AG04449 (cell line): ENCODE results near the gene LRBA.

Experiments
- CTCF ChIA-PET: fragments of 350-600 bp; formaldehyde crosslinking; extraction: SDS; loops from one replicate; lab custom pipeline; 2021; ENCODE audit warnings: antibody characterized with exemption; lab: Yijun Ruan, JAX
- POLR2A ChIA-PET: fragments of 400-600, 350-600 bp; formaldehyde crosslinking; extraction: SDS; loops from one replicate; lab custom pipeline; 2020; ENCODE audit warnings: antibody characterized with exemption, inconsistent platforms; lab: Yijun Ruan, JAX
- DNase-seq: peaks from one replicate; pipeline ENCODE4 v3.0.0-alpha.2; 2010; ENCODE audit warnings: low read depth, low spot score
- H3K4me3 ChIP-seq: 2 replicates; pipeline ENCODE4 v1.5.1; 2011; ENCODE audit warnings: low read depth, mild to moderate bottlenecking, control low read depth, low read length
- CTCF ChIP-seq: IDR thresholded peaks from one replicate; pipeline ENCODE4 v1.5.1; 2011; ENCODE audit warnings: mild to moderate bottlenecking, moderate library complexity, low read length, control low read depth, inconsistent platforms; ENCODE audit not compliant: insufficient read depth; ENCODE audit errors: missing control alignments

Gene LRBA

GRCh38 chr4:150769845-150770244, 245.2 kb downstream of the LRBA start:
- H3K4me3 ChIP-seq: no peak overlapping the region
- ChIA-PET POLR2A (no interaction called here), CTCF (interaction anchor here (1.0 to 1.1 kb wide), 2 partner anchors 29 to 471 kb away, joined by 3 read pairs; no protein-coding TSS in a partner anchor)
- no peak for DNase-seq
- TF ChIP-seq CTCF: no peak

- POLR2A ChIA-PET: no interaction called here
- CTCF ChIA-PET: interaction anchor here (1.0 to 1.1 kb wide), 2 partner anchors 30 to 471 kb away, joined by 3 read pairs; no protein-coding TSS in a partner anchor
- no peak overlapping the region for H3K4me3 ChIP-seq
- DNase-seq: peak; percentile 36
- TF ChIP-seq CTCF: no peak
These were observed 245.8 kb downstream of the LRBA start for GRCh38 chr4:150769248-150769647.

- no peak for DNase-seq
- TF ChIP-seq CTCF: no peak
- no peak overlapping the region for H3K4me3 ChIP-seq
- CTCF ChIA-PET: no interaction called here
- POLR2A ChIA-PET: no interaction called here
These were observed 246.6 kb downstream of the LRBA start for GRCh38 chr4:150768497-150768896.

- no peak overlapping the region for H3K4me3 ChIP-seq
- TF ChIP-seq CTCF: no peak
- POLR2A ChIA-PET: no interaction called here
- CTCF ChIA-PET: no interaction called here
- DNase-seq: no peak
These were observed 249.9 kb downstream of the LRBA start for GRCh38 chr4:150765216-150765615.

DNA sequence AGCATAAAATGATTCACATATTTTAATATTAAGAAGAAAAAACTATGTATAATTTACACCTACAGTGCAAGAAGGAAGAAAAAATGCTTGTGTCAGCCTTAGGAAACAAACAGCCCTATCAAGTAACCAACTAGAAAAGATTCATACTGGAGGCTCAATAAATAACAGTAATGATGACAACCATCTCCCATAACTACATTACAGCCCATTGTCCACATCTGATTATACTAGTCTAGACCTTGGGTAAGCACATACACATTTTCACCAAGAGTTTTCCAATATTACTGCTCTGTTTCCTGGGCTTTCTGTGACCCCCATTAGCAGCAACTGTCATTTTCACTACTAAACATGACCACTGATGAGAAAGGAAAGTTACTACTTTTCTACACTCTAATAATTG, 263.4 kb downstream of the LRBA start:
- POLR2A ChIA-PET: no interaction called here

DNA sequence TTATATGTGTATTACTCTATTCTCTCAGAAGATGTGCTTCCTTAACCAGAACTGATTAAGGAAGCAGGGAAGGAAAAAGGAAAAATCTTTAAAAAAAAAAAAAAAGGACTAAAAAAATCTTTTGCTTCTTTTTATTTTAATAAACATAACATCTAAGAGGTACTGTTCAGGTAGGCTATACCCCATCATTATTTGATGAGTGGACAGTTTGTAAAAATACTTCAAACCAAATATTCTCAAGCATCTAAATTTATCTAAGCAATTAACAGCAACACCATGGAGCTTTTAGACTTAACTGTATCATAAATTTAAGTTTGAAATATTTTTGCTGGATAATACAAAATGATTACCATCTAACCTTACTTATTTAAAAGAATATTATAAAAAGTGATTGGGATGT, 264.3 kb downstream of the LRBA start:
- H3K4me3 ChIP-seq: no peak overlapping the region
- no peak for DNase-seq
- ChIA-PET CTCF (no interaction called here), POLR2A (no interaction called here)
- no peak for TF ChIP-seq CTCF

More for the DNA sequence above, 263.4 kb downstream of the LRBA start:
- TF ChIP-seq CTCF: no peak
- H3K4me3 ChIP-seq: no peak overlapping the region
- CTCF ChIA-PET: no interaction called here
- no peak for DNase-seq
